NB4 (cell line): ENCODE measurements around the gene RYR2.

Experiments
- CTCF ChIP-seq: IDR thresholded peaks from one replicate; pipeline ENCODE4 v1.5.1; 2012; ENCODE audit warnings: low read depth, low read length
- MAX ChIP-seq: IDR thresholded peaks from 2 replicates; pipeline ENCODE4 v1.6.1; 2011; ENCODE audit warnings: low read depth, low read length
- MYC ChIP-seq: IDR thresholded peaks from 2 replicates; pipeline ENCODE4 v1.6.1; 2011; ENCODE audit warnings: low read depth, low read length
- POLR2A ChIP-seq: IDR thresholded peaks from 2 replicates; pipeline ENCODE4 v1.6.1; 2011; ENCODE audit warnings: mild to moderate bottlenecking; ENCODE audit not compliant: insufficient read length; ENCODE audit errors: extremely low read depth

GRCh38 chr1:237640966-237641365 lies 599.0 kb downstream of the RYR2 start:
- TF ChIP-seq CTCF (no peak), POLR2A (no peak), MYC (no peak), MAX (no peak)
